GM23338 (cell line): Measurements from ENCODE around the gene TAF12.

Experiments
- CREB1 ChIP-seq: fragments of 250-450 bp; sonication (Bioruptor Pico); IDR thresholded peaks from 2 replicates; pipeline ENCODE4 v1.5.0; 2020; ENCODE audit warnings: low read depth, mild to moderate bottlenecking, moderate library complexity
- CTCF ChIP-seq, 2 experiments: fragments of 200-600 bp in 1 of 2; sonication (generic) in 1 of 2; conservative IDR thresholded peaks; 2 replicates each; pipeline versions ENCODE4 v1.5.1 to v1.6.1; 2016 to 2017; ENCODE audit warnings: antibody characterized with exemption in 2 of 2, low read depth in 2 of 2, mild to moderate bottlenecking in 2 of 2, moderate library complexity in 1 of 2
- ETS1 ChIP-seq: IDR thresholded peaks from 2 replicates; pipeline ENCODE4 v1.6.1; 2016; ENCODE audit warnings: antibody characterized with exemption
- EZH2 ChIP-seq: fragments of 200-600 bp; sonication (generic); IDR thresholded peaks from one replicate; pipeline ENCODE4 v1.8.0; 2017; ENCODE audit warnings: antibody characterized with exemption, mild to moderate bottlenecking, low read depth; ENCODE audit not compliant: unreplicated experiment
- EZH2phosphoT487 ChIP-seq: fragments of 200-600 bp; sonication (generic); IDR thresholded peaks from one replicate; pipeline ENCODE4 v1.8.1; 2018; ENCODE audit warnings: antibody characterized with exemption; ENCODE audit not compliant: unreplicated experiment
- JUNB ChIP-seq: IDR thresholded peaks from one replicate; pipeline ENCODE4 v1.6.1; 2016; ENCODE audit warnings: antibody characterized with exemption; ENCODE audit not compliant: unreplicated experiment
- NANOG ChIP-seq: IDR thresholded peaks from 2 replicates; pipeline ENCODE4 v1.6.1; 2016; ENCODE audit warnings: antibody characterized with exemption, borderline replicate concordance
- POLR2AphosphoS5 ChIP-seq: IDR thresholded peaks from 2 replicates; pipeline ENCODE4 v1.6.1; 2016; ENCODE audit warnings: antibody characterized with exemption, low read depth
- REST ChIP-seq: IDR thresholded peaks from one replicate; pipeline ENCODE4 v1.6.1; 2018; ENCODE audit warnings: antibody characterized with exemption; ENCODE audit not compliant: unreplicated experiment
- ZNF331 ChIP-seq: fragments of 250-450 bp; sonication (Bioruptor Pico); IDR thresholded peaks from 2 replicates; pipeline ENCODE4 v1.5.0; 2020; ENCODE audit warnings: low read depth, mild to moderate bottlenecking, moderate library complexity
- ZNF462 ChIP-seq: fragments of 250-450 bp; sonication (Bioruptor Pico); IDR thresholded peaks from 2 replicates; pipeline ENCODE4 v1.5.0; 2020; ENCODE audit warnings: mild to moderate bottlenecking, moderate library complexity

GRCh38 chr1:28682840-28683239, 40.0 kb upstream of the TAF12 start:
- TF ChIP-seq CTCF (conservative IDR thresholded peaks at IDR 0.05; ENCODE audit: low read depth in 2 of 2) (no peak), POLR2AphosphoS5 (no peak), EZH2phosphoT487 (no peak), ETS1 (no peak), EZH2 (no peak), ZNF462 (no peak), CREB1 (no peak), REST (no peak), JUNB (no peak), NANOG (no peak), ZNF331 (no peak)
